SU-DHL-6 (cell line): ENCODE measurements around the gene RPRD1B.

Source experiments
- H2AFZ ChIP-seq: fragments of 200-600 bp; sonication (generic); 2 replicates; pipeline ENCODE4 v1.6.1; 2014; ENCODE audit warnings: low read depth, mild to moderate bottlenecking, moderate library complexity, mixed read lengths, antibody characterized with exemption, low read length; ENCODE audit not compliant: severe bottlenecking
- H3F3A ChIP-seq: fragments of 200-600 bp; shearing (Covaris generic); 2 replicates; pipeline ENCODE4 v1.6.0; 2016; ENCODE audit warnings: antibody characterized with exemption, mild to moderate bottlenecking; ENCODE audit not compliant: insufficient read depth
- H3K27ac ChIP-seq: fragments of 200-600 bp; sonication (generic); 2 replicates; pipeline ENCODE4 v1.5.1; 2016; ENCODE audit warnings: low read depth, mild to moderate bottlenecking, low read length, moderate library complexity, mixed read lengths
- H3K27me3 ChIP-seq: fragments of 200-600 bp; sonication (generic), shearing (Covaris generic); 2 replicates; pipeline ENCODE4 v1.6.0; 2014; ENCODE audit warnings: mild to moderate bottlenecking, low read length
- H3K36me3 ChIP-seq: fragments of 200-600 bp; sonication (generic); 2 replicates; pipeline ENCODE4 v1.6.1; 2014; ENCODE audit warnings: mild to moderate bottlenecking, low read length, mixed read lengths
- H3K4me2 ChIP-seq: fragments of 300-600, 200-600 bp; shearing (Covaris generic), sonication (generic); 2 replicates; pipeline ENCODE4 v1.6.0; 2014; ENCODE audit warnings: low read length, low read depth, mild to moderate bottlenecking; ENCODE audit not compliant: poor library complexity, severe bottlenecking
- H3K4me3 ChIP-seq: fragments of 200-600 bp; sonication (generic); 2 replicates; pipeline ENCODE4 v1.5.1; 2014; ENCODE audit warnings: antibody characterized with exemption, low read length, mild to moderate bottlenecking, mixed read lengths; ENCODE audit not compliant: insufficient read depth, poor library complexity, severe bottlenecking
- H3K79me2 ChIP-seq: fragments of 200-600 bp; sonication (generic); 2 replicates; pipeline ENCODE4 v1.6.1; 2014; ENCODE audit warnings: mild to moderate bottlenecking, low read length, moderate library complexity; ENCODE audit not compliant: insufficient read depth
- H3K9ac ChIP-seq: fragments of 200-600 bp; sonication (generic); 2 replicates; pipeline ENCODE4 v1.7.0; 2014; ENCODE audit warnings: mild to moderate bottlenecking, low read length
- H3K9me2 ChIP-seq: fragments of 200-600 bp; sonication (generic); replicated peaks from 2 replicates; pipeline ENCODE4 v1.6.1; 2014; ENCODE audit warnings: low read length; ENCODE audit not compliant: insufficient read depth
- H3K9me3 ChIP-seq: fragments of 200-600 bp; sonication (generic); 2 replicates; pipeline ENCODE4 v1.6.1; 2014; ENCODE audit warnings: low read length, mixed read lengths; ENCODE audit not compliant: insufficient read depth
- H4K20me1 ChIP-seq: fragments of 200-600 bp; sonication (generic); 2 replicates; pipeline ENCODE4 v1.6.1; 2014; ENCODE audit warnings: low read depth, mild to moderate bottlenecking, antibody characterized with exemption, low read length, moderate library complexity, mixed read lengths
- CTCF ChIP-seq: fragments of 200-600 bp; sonication (generic); IDR thresholded peaks from one replicate; pipeline ENCODE4 v1.5.1; 2017; ENCODE audit warnings: antibody characterized with exemption, mild to moderate bottlenecking, low read length, moderate library complexity; ENCODE audit not compliant: insufficient read depth, poor library complexity, severe bottlenecking
- EZH2phosphoT487 ChIP-seq: fragments of 200-600 bp; sonication (generic), shearing (Covaris generic); conservative IDR thresholded peaks from 2 replicates; pipeline ENCODE4 v1.6.1; 2018; ENCODE audit warnings: mild to moderate bottlenecking, antibody characterized with exemption, low read length, moderate library complexity, mixed read lengths

Gene RPRD1B

GRCh38 chr20:38120625-38120988 is 87.1 kb downstream of the RPRD1B start:
- Histone ChIP-seq H3K4me2 (no peak overlapping the region), H4K20me1 (no peaks in the 10 kb centered on the region), H3K79me2 (no peaks in the 10 kb centered on the region), H3K9ac (no peak overlapping the region), H3K27me3 (no peaks in the 10 kb centered on the region), H3K36me3 (no peaks in the 10 kb centered on the region), H3K4me3 (no peak overlapping the region), H3K9me2 (no peaks in the 10 kb centered on the region), H2AFZ (no peak overlapping the region), H3K9me3 (no peaks in the 10 kb centered on the region), H3K27ac (no peak overlapping the region), H3F3A (no peaks in the 10 kb centered on the region; the same call in 1 of the 2 replicates)
- TF ChIP-seq CTCF (no peak), EZH2phosphoT487 (no peak)

- Histone ChIP-seq H3K4me3 (no peak overlapping the region), H3K27ac (no peak overlapping the region), H4K20me1 (no peaks in the 10 kb centered on the region), H2AFZ (no peak overlapping the region), H3K27me3 (no peaks in the 10 kb centered on the region), H3F3A (no peaks in the 10 kb centered on the region; the same call in 1 of the 2 replicates), H3K9me2 (no peaks in the 10 kb centered on the region), H3K36me3 (no peaks in the 10 kb centered on the region), H3K9me3 (no peaks in the 10 kb centered on the region), H3K79me2 (no peaks in the 10 kb centered on the region), H3K9ac (no peak overlapping the region), H3K4me2 (no peak overlapping the region)
- TF ChIP-seq CTCF (no peak), EZH2phosphoT487 (no peak)
These were observed 88.2 kb downstream of the RPRD1B start for GRCh38 chr20:38121741-38122140.

GRCh38 chr20:38123021-38123587 is 89.6 kb downstream of the RPRD1B start:
- Histone ChIP-seq H3K9me3 (no peaks in the 10 kb centered on the region), H2AFZ (no peak overlapping the region), H3K4me3 (no peak overlapping the region), H3K9ac (no peak overlapping the region), H4K20me1 (no peaks in the 10 kb centered on the region), H3K36me3 (no peaks in the 10 kb centered on the region), H3K4me2 (no peak overlapping the region), H3K27ac (no peak overlapping the region), H3K9me2 (no peaks in the 10 kb centered on the region), H3K27me3 (no peaks in the 10 kb centered on the region), H3F3A (no peaks in the 10 kb centered on the region; the same call in 1 of the 2 replicates), H3K79me2 (no peaks in the 10 kb centered on the region)
- no peak for TF ChIP-seq CTCF
- TF ChIP-seq EZH2phosphoT487: no peak
